Endodermal cell (in vitro differentiated cells): ENCODE results near the gene TOM1L1. TPM values are rescaled to one million over a fixed set of nuclear protein-coding genes. Genes with fewer than 3 reads are reported as not detected.

Experiments used
- DNase-seq: peaks from one replicate; pipeline ENCODE4 v3.0.0-alpha.2; 2017
- H3K27ac ChIP-seq: 2 replicates; pipeline ENCODE4 v1.5.1; 2013; ENCODE audit warnings: mild to moderate bottlenecking, low read depth, low read length, moderate library complexity
- H3K27me3 ChIP-seq: 2 replicates; pipeline ENCODE4 v1.6.1; 2013; ENCODE audit warnings: mild to moderate bottlenecking, low read length, moderate library complexity; ENCODE audit not compliant: insufficient read depth, control insufficient read depth, poor library complexity, severe bottlenecking
- H3K36me3 ChIP-seq: 2 replicates; pipeline ENCODE4 v1.7.0; 2013; ENCODE audit warnings: mild to moderate bottlenecking, low read length, moderate library complexity; ENCODE audit not compliant: control insufficient read depth, insufficient read depth
- H3K4me1 ChIP-seq: one replicate; pipeline ENCODE4 v1.7.0; 2013; ENCODE audit warnings: low read length; ENCODE audit not compliant: control insufficient read depth, insufficient read depth
- H3K4me3 ChIP-seq: 2 replicates; pipeline ENCODE4 v1.5.1; 2013; ENCODE audit warnings: mild to moderate bottlenecking, low read length, moderate library complexity
- H3K9ac ChIP-seq: 2 replicates; pipeline ENCODE4 v1.6.1; 2013; ENCODE audit warnings: mild to moderate bottlenecking, low read length, moderate library complexity; ENCODE audit not compliant: poor library complexity, severe bottlenecking; ENCODE audit errors: extremely low read depth
- H3K9me3 ChIP-seq: 2 replicates; pipeline ENCODE4 v1.6.1; 2013; ENCODE audit warnings: mild to moderate bottlenecking, low read length, moderate library complexity; ENCODE audit not compliant: control insufficient read depth
- H3K27ac Mint-ChIP-seq: 2 replicates; pipeline ENCODE4 v1.8.0; 2020; ENCODE audit warnings: mixed read lengths
- H3K27me3 Mint-ChIP-seq: 2 replicates; pipeline ENCODE4 v1.8.0; 2021; ENCODE audit warnings: mild to moderate bottlenecking, mixed read lengths; ENCODE audit not compliant: insufficient read depth
- H3K36me3 Mint-ChIP-seq: 2 replicates; pipeline ENCODE4 v1.8.0; 2020; ENCODE audit warnings: low read depth, mixed read lengths
- H3K4me1 Mint-ChIP-seq: 2 replicates; pipeline ENCODE4 v1.8.0; 2020; ENCODE audit warnings: mixed read lengths
- H3K4me3 Mint-ChIP-seq: 2 replicates; pipeline ENCODE4 v1.8.0; 2020; ENCODE audit warnings: mild to moderate bottlenecking, moderate library complexity, mixed read lengths
- H3K9me3 Mint-ChIP-seq: 2 replicates; pipeline ENCODE4 v1.8.0; 2020; ENCODE audit warnings: mild to moderate bottlenecking, mixed read lengths
- CTCF ChIP-seq: fragments of 200-600 bp; sonication (generic); conservative IDR thresholded peaks from 2 replicates; pipeline ENCODE4 v1.5.0; 2021; ENCODE audit warnings: antibody characterized with exemption, mild to moderate bottlenecking
- WGBS, 2 experiments: methylation state at CpG; one replicate each; pipeline versions ENCODE4 v1.1.5 to v1.1.7; 2013; ENCODE audit warnings: missing lambda C conversion rate in 2 of 2, mixed read lengths in 1 of 2; ENCODE audit not compliant: insufficient coverage in 1 of 2, insufficient read length in 1 of 2; 5-methylcytosine and 5-hydroxymethylcytosine counted together
- total RNA-seq, 2 donors: library from RNA; stranded (reverse); fragmentation: NEBNext Ultra II Directional in 1 of 2; extraction: Animal tissue kit (Norgen Biotek cat#: 25700) in 1 of 2; gene quantifications; 2 replicates in 1 of 2; 3 replicates in 1 of 2; pipeline ENCODE4 v1.2.1, GENCODE V29; 2021

Gene TOM1L1
- total RNA-seq, 2 donors from 2014 or later = 54.9 to 55.6 TPM

DNA sequence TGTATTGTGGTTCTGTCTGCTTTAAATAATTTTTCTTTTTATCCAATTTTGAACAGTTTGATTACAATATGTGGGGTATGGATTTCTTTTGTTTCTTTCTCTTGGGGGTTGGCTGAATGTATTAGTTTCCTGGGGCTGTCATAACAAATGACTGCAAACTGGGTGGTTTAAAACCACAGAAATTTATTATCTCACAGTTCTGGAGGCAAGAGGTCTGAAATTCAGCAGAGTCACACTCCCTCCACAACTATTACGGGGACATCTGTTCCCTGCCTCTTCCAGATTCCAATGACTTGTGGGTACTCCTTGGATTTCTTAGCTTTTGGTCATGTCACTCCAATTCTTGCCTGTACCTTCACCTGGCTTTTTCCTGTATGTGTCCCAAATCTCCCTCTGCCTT lies 44.1 kb downstream of the TOM1L1 start:
- Histone ChIP-seq H3K4me1 (no peaks in the 10 kb centered on the region), H3K27me3 (no peaks in the 10 kb centered on the region), H3K9ac (no peak overlapping the region), H3K9me3 (no peaks in the 10 kb centered on the region), H3K4me3 (no peak overlapping the region), H3K27ac (no peak overlapping the region), H3K36me3 (peaks cover 62% of the 10 kb centered on the region)
- H3K9me3 Mint-ChIP-seq = no peaks in the 10 kb centered on the region
- no peaks in the 10 kb centered on the region for H3K27me3 Mint-ChIP-seq
- no peak for DNase-seq
- WGBS, 2 experiments = 83 to 89% methylated on average over 1 of the region's 1 CpG
- H3K36me3 Mint-ChIP-seq = peaks cover 42% of the 10 kb centered on the region
- no peak overlapping the region for H3K27ac Mint-ChIP-seq
- TF ChIP-seq CTCF = no peak
- H3K4me3 Mint-ChIP-seq = no peak overlapping the region
- H3K4me1 Mint-ChIP-seq = peaks cover 5% of the 10 kb centered on the region

DNA sequence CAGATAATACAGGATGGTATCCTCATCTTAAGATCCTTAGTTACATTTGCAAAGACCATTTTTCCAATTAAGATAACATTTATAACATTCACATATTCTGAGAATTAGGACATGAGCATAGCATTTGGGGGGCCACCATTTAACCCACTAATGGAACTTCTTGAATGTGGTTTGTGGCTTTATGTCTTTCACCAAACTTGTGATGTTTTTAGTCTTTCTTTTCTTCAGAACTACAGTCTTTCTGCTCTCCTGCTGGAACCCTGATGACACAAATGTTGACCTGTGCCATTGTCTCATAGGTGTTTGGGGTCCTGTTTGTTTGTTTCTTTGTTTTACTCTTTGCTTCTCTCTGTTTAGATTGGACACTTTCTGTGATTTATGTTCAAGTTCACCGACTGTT lies 44.6 kb downstream of the TOM1L1 start:
- H3K36me3 ChIP-seq = peaks cover 62% of the 10 kb centered on the region
- Mint-ChIP-seq H3K27me3 (no peaks in the 10 kb centered on the region), H3K36me3 (peaks cover 45% of the 10 kb centered on the region), H3K9me3 (no peaks in the 10 kb centered on the region), H3K4me3 (no peak overlapping the region), H3K27ac (no peak overlapping the region), H3K4me1 (peaks cover 5% of the 10 kb centered on the region)
- no peak for TF ChIP-seq CTCF
- no peaks in the 10 kb centered on the region for H3K9me3 ChIP-seq
- no peaks in the 10 kb centered on the region for H3K27me3 ChIP-seq
- WGBS, 2 experiments = 87% methylated on average over 1 of the region's 1 CpG; no CpG with 5 or more reads in 1 of the 2 experiments
- H3K4me1 ChIP-seq = no peaks in the 10 kb centered on the region
- no peak for DNase-seq
- H3K9ac ChIP-seq = no peak overlapping the region
- H3K27ac ChIP-seq = no peak overlapping the region
- no peak overlapping the region for H3K4me3 ChIP-seq

DNA sequence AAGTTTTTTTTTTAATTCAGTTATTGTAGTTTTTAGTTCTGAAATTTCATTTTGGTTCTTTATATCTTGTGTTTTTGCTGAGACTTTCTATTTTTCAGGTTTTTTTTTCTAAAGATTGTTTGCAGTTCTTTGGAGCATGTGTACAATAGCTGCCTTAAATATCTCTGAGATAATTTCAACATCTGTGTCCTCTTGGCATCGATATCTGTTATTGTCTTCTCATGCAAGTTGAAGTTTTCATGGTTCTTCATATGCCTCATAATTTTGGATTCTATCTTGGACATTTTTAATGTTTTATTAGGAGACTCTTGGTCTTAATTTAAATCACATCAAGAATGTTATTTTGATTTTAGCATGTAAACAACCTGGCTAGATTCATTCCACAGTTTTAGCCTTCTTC lies 45.0 kb downstream of the TOM1L1 start:
- WGBS, 2 experiments = 90 to 100% methylated on average over 1 of the region's 1 CpG
- no peak for DNase-seq
- Mint-ChIP-seq H3K27me3 (no peaks in the 10 kb centered on the region), H3K36me3 (peaks cover 47% of the 10 kb centered on the region), H3K9me3 (no peaks in the 10 kb centered on the region), H3K4me1 (peaks cover 5% of the 10 kb centered on the region), H3K27ac (no peak overlapping the region), H3K4me3 (no peak overlapping the region)
- Histone ChIP-seq H3K27ac (no peak overlapping the region), H3K36me3 (peaks cover 62% of the 10 kb centered on the region), H3K9ac (no peak overlapping the region), H3K9me3 (no peaks in the 10 kb centered on the region), H3K27me3 (no peaks in the 10 kb centered on the region), H3K4me3 (no peak overlapping the region), H3K4me1 (no peaks in the 10 kb centered on the region)
- no peak for TF ChIP-seq CTCF
